H1 (cell line): ENCODE data around the gene TTC27. TPM values are rescaled to one million over a fixed set of nuclear protein-coding genes. Genes with fewer than 3 reads are reported as not detected.

Experiments used
- CTCF ChIA-PET: fragments of 300-600 bp; sonication (Branson Sonifier 250); formaldehyde crosslinking; loops from one replicate; lab custom pipeline; 2021; ENCODE audit not compliant: partially characterized antibody; lab: Charles Lee
- POLR2A ChIA-PET: fragments of 300-600 bp; sonication (Branson Sonifier 250); formaldehyde crosslinking; loops from one replicate; lab custom pipeline; 2021; ENCODE audit warnings: inconsistent platforms; ENCODE audit not compliant: partially characterized antibody; lab: Charles Lee
- DNase-seq, 2 experiments: peaks; one replicate each; pipeline versions ENCODE4 v3.0.0 to v3.0.0-alpha.2; 2010 to 2022; ENCODE audit warnings: low spot score in 2 of 2, low read depth in 1 of 2, mixed read lengths in 1 of 2
- FAIRE-seq: peaks from 2 replicates; lab custom pipeline; 2011; peaks lifted over from hg19 to GRCh38; lab: Jason Lieb, UNC
- H2AFZ ChIP-seq: 2 replicates; pipeline ENCODE4 v1.8.1; 2012; ENCODE audit warnings: low read length, inconsistent platforms
- H2AK5ac ChIP-seq: 2 replicates; pipeline ENCODE4 v1.6.1; 2013; ENCODE audit warnings: low read depth, low read length
- H2BK120ac ChIP-seq: replicated peaks from 2 replicates; pipeline ENCODE3; 2013; ENCODE audit warnings: low read depth, low read length, inconsistent platforms
- H2BK12ac ChIP-seq: 2 replicates; pipeline ENCODE4 v1.6.1; 2013; ENCODE audit warnings: low read depth, low read length
- H2BK15ac ChIP-seq: 2 replicates; pipeline ENCODE4 v1.6.1; 2013; ENCODE audit warnings: low read length
- H2BK20ac ChIP-seq: 2 replicates; pipeline ENCODE4 v1.6.1; 2013; ENCODE audit warnings: low read length
- H2BK5ac ChIP-seq: 2 replicates; pipeline ENCODE4 v1.6.1; 2013; ENCODE audit warnings: low read depth, low read length
- H3K14ac ChIP-seq: 2 replicates; pipeline ENCODE4 v1.6.1; 2013; ENCODE audit warnings: inconsistent platforms; ENCODE audit not compliant: insufficient read length
- H3K18ac ChIP-seq: 2 replicates; pipeline ENCODE4 v1.6.1; 2013; ENCODE audit warnings: low read length; ENCODE audit errors: extremely low read depth
- H3K23ac ChIP-seq: 2 replicates; pipeline ENCODE4 v1.6.1; 2013; ENCODE audit warnings: inconsistent platforms; ENCODE audit not compliant: insufficient read length
- H3K23me2 ChIP-seq: 2 replicates; pipeline ENCODE4 v1.6.1; 2013; ENCODE audit warnings: low read depth, low read length
- H3K27ac ChIP-seq: 2 replicates; pipeline ENCODE4 v1.6.1; 2011; ENCODE audit warnings: low read depth, low read length, inconsistent platforms
- H3K27me3 ChIP-seq, 4 experiments: replicated peaks in 1 of 4; 1 replicate in 1 of 4; 2 replicates in 3 of 4; pipeline versions ENCODE4 v1.6.1 to v1.8.1; 2011 to 2013; ENCODE audit warnings: low read length in 3 of 4, mild to moderate bottlenecking in 3 of 4, inconsistent platforms in 2 of 4, mixed read lengths in 2 of 4, moderate library complexity in 1 of 4; ENCODE audit not compliant: control insufficient read depth in 3 of 4, insufficient read depth in 3 of 4; ENCODE audit errors: extremely low read depth in 1 of 4
- H3K36me3 ChIP-seq, 4 experiments: 2 replicates each; pipeline versions ENCODE4 v1.6.1 to v1.8.1; 2011 to 2013; ENCODE audit warnings: mild to moderate bottlenecking in 4 of 4, low read length in 3 of 4, moderate library complexity in 2 of 4, control low read depth in 1 of 4, inconsistent platforms in 1 of 4; ENCODE audit not compliant: insufficient read depth in 4 of 4, control insufficient read depth in 2 of 4
- H3K4ac ChIP-seq: replicated peaks from 2 replicates; pipeline ENCODE3; 2013; ENCODE audit warnings: low read length, low read depth, mixed read lengths, inconsistent platforms; ENCODE audit not compliant: insufficient read length
- H3K4me1 ChIP-seq, 4 experiments: replicated peaks in 1 of 4; 1 replicate in 1 of 4; 2 replicates in 3 of 4; pipeline versions ENCODE4 v1.6.1 to v1.8.1; 2011 to 2013; ENCODE audit warnings: low read length in 3 of 4, inconsistent platforms in 2 of 4, mixed read lengths in 1 of 4; ENCODE audit not compliant: insufficient read depth in 4 of 4, control insufficient read depth in 3 of 4
- H3K4me2 ChIP-seq, 2 experiments: 2 replicates each; pipeline versions ENCODE4 v1.6.1 to v1.8.1; 2011 to 2013; ENCODE audit warnings: low read depth in 2 of 2, low read length in 2 of 2, control low read depth in 1 of 2, inconsistent platforms in 1 of 2, mild to moderate bottlenecking in 1 of 2; ENCODE audit not compliant: insufficient read depth in 1 of 2
- H3K4me3 ChIP-seq, 4 experiments: fragments of 200-600, 300-600 bp in 1 of 4; sonication (generic), shearing (Covaris generic), sonication (Bioruptor Twin) in 1 of 4; 2 replicates each; pipeline versions ENCODE4 v1.5.1 to v1.8.1; 2011 to 2016; ENCODE audit warnings: low read length in 4 of 4, low read depth in 3 of 4, control low read depth in 2 of 4, inconsistent platforms in 2 of 4, mild to moderate bottlenecking in 2 of 4, mixed read lengths in 1 of 4, moderate library complexity in 1 of 4; ENCODE audit not compliant: insufficient read depth in 2 of 4; ENCODE audit errors: extremely low read depth in 1 of 4
- H3K56ac ChIP-seq: replicated peaks from 2 replicates; pipeline ENCODE3; 2013; ENCODE audit warnings: low read depth, mild to moderate bottlenecking, mixed read lengths, low read length, inconsistent platforms; ENCODE audit not compliant: insufficient read length
- H3K79me1 ChIP-seq: 2 replicates; pipeline ENCODE4 v1.6.1; 2013; ENCODE audit warnings: low read depth, low read length, control low read depth
- H3K79me2 ChIP-seq, 2 experiments: 2 replicates each; pipeline versions ENCODE4 v1.6.1 to v1.8.1; 2012 to 2013; ENCODE audit warnings: low read length in 2 of 2, mild to moderate bottlenecking in 2 of 2, inconsistent platforms in 1 of 2; ENCODE audit not compliant: insufficient read depth in 2 of 2, control insufficient read depth in 1 of 2
- H3K9ac ChIP-seq, 4 experiments: replicated peaks in 1 of 4; 1 replicate in 1 of 4; 2 replicates in 3 of 4; pipeline versions ENCODE4 v1.6.1 to v1.8.1; 2011 to 2013; ENCODE audit warnings: low read depth in 3 of 4, low read length in 3 of 4, control low read depth in 2 of 4, mild to moderate bottlenecking in 2 of 4, moderate library complexity in 2 of 4, inconsistent platforms in 1 of 4; ENCODE audit errors: extremely low read depth in 1 of 4
- H3K9me3 ChIP-seq, 2 experiments: 2 replicates each; pipeline versions ENCODE4 v1.6.1 to v1.8.1; 2012 to 2013; ENCODE audit warnings: mild to moderate bottlenecking in 2 of 2, moderate library complexity in 2 of 2, control low read depth in 1 of 2, inconsistent platforms in 1 of 2, low read depth in 1 of 2, low read length in 1 of 2, mixed read lengths in 1 of 2; ENCODE audit not compliant: insufficient read depth in 2 of 2
- H4K20me1 ChIP-seq, 2 experiments: replicated peaks in 1 of 2; 2 replicates each; pipeline versions ENCODE3 to v1.8.1; 2011 to 2013; ENCODE audit warnings: inconsistent platforms in 2 of 2, low read length in 2 of 2, mild to moderate bottlenecking in 1 of 2; ENCODE audit not compliant: insufficient read depth in 2 of 2, control insufficient read depth in 1 of 2
- H4K5ac ChIP-seq: 2 replicates; pipeline ENCODE4 v1.6.1; 2013; ENCODE audit warnings: low read length, low read depth, mixed read lengths, inconsistent platforms; ENCODE audit not compliant: insufficient read length
- H4K8ac ChIP-seq: 2 replicates; pipeline ENCODE4 v1.8.0; 2013; ENCODE audit warnings: mild to moderate bottlenecking, moderate library complexity, low read length, inconsistent platforms; ENCODE audit not compliant: insufficient read depth; ENCODE audit errors: extremely low read depth
- H4K91ac ChIP-seq: replicated peaks from 2 replicates; pipeline ENCODE3; 2013; ENCODE audit warnings: low read length, mixed read lengths, inconsistent platforms; ENCODE audit not compliant: insufficient read length
- ASH2L ChIP-seq: fragments of 200-600, 300-600 bp; sonication (generic); IDR thresholded peaks from one replicate; pipeline ENCODE4 v1.7.1; 2017; ENCODE audit warnings: low read length
- ATF2 ChIP-seq: IDR thresholded peaks from 2 replicates; pipeline ENCODE4 v1.6.1; 2012; ENCODE audit warnings: low read length, inconsistent platforms
- CBX5 ChIP-seq: fragments of 300-800, 300-1000 bp; sonication (generic); IDR thresholded peaks from 2 replicates; pipeline ENCODE4 v1.7.1; 2016; ENCODE audit warnings: antibody characterized with exemption, low read length, low read depth
- CEBPB ChIP-seq: IDR thresholded peaks from 2 replicates; pipeline ENCODE4 v1.6.1; 2012; ENCODE audit warnings: low read depth, low read length
- GTF2F1 ChIP-seq: IDR thresholded peaks from 2 replicates; pipeline ENCODE4 v1.6.1; 2012; ENCODE audit warnings: low read depth, low read length, improper control_type of control experiment, borderline replicate concordance
- KDM1A ChIP-seq: fragments of 200-600, 300-600 bp; sonication (generic); IDR thresholded peaks from 2 replicates; pipeline ENCODE4 v1.7.1; 2016; ENCODE audit warnings: mild to moderate bottlenecking, low read length, borderline replicate concordance
- RAD21 ChIP-seq, 2 experiments: IDR thresholded peaks in 1 of 2; conservative IDR thresholded peaks in 1 of 2; 2 replicates each; pipeline ENCODE4 v1.6.1; 2011; ENCODE audit warnings: low read depth in 2 of 2, low read length in 2 of 2, improper control_type of control experiment in 1 of 2, inconsistent platforms in 1 of 2, mild to moderate bottlenecking in 1 of 2, moderate library complexity in 1 of 2
- RFX5 ChIP-seq: IDR thresholded peaks from 2 replicates; pipeline ENCODE4 v1.6.1; 2011; ENCODE audit warnings: low read depth, low read length, improper control_type of control experiment, borderline replicate concordance
- SP2 ChIP-seq: IDR thresholded peaks from 2 replicates; pipeline ENCODE4 v1.6.1; 2012; ENCODE audit warnings: mild to moderate bottlenecking, low read length, inconsistent platforms
- SRF ChIP-seq: IDR thresholded peaks from 2 replicates; pipeline ENCODE4 v1.6.1; 2011; ENCODE audit warnings: mild to moderate bottlenecking, low read depth, low read length, moderate library complexity
- TAF7 ChIP-seq: optimal IDR thresholded peaks from 2 replicates; pipeline ENCODE3; 2011; ENCODE audit warnings: low read depth, mild to moderate bottlenecking, inconsistent platforms, low read length, moderate library complexity, borderline replicate concordance
- TCF12 ChIP-seq: IDR thresholded peaks from 2 replicates; pipeline ENCODE4 v1.6.1; 2011; ENCODE audit warnings: low read depth, mild to moderate bottlenecking, low read length
- ZNF274 ChIP-seq: IDR thresholded peaks from 2 replicates; pipeline ENCODE4 v1.7.0; 2012; ENCODE audit warnings: low read length, borderline replicate concordance; ENCODE audit errors: extremely low read depth
- WGBS, 2 experiments: shearing (Covaris generic) in 1 of 2; methylation state at CpG; one replicate each; pipeline versions ENCODE4 v1.1.6 to v1.1.7; 2013 to 2015; ENCODE audit warnings: low lambda C conversion rate in 2 of 2, mixed read lengths in 2 of 2, inconsistent platforms in 1 of 2, low coverage in 1 of 2, missing lambda C conversion rate in 1 of 2; ENCODE audit not compliant: insufficient replicate concordance in 2 of 2, insufficient coverage in 1 of 2, insufficient read length in 1 of 2; ENCODE audit errors: extremely low coverage in 1 of 2, missing lambda C conversion rate in 1 of 2; 5-methylcytosine and 5-hydroxymethylcytosine counted together
- polyA plus RNA-seq, 7 experiments: library from polyadenylated mRNA; depleted of rRNA in 3 of 7; stranded (reverse) in 5 of 7; unstranded in 2 of 7; fragments of >200 nt in 5 of 7; fragments of 200-250 nt in 2 of 7; gene quantifications; 1 replicate in 5 of 7; 2 replicates in 1 of 7; 4 replicates in 1 of 7; pipeline versions ENCODE4 v1.2.1 to v1.2.3, GENCODE V29; 2011 to 2013; ENCODE audit warnings: missing spikeins in 2 of 7, mixed read lengths in 2 of 7
- total RNA-seq: library from RNA; stranded (reverse); fragmentation: NEBNext Ultra II Directional; extraction: Animal tissue kit (Norgen Biotek cat#: 25700); gene quantifications from 2 replicates; pipeline ENCODE4 v1.2.1, GENCODE V29; 2021

TTC27 gene
- total and polyA plus RNA-seq, 2 of the 8 experiments (the other 6 are each of a cell fraction or from before 2014, with no cell fraction given) = 13.8 to 29.1 TPM

- FAIRE-seq (no peak), DNase-seq (no peak)
- Histone ChIP-seq H2BK20ac (no peak overlapping the region), H3K4ac (no peak overlapping the region), H3K56ac (no peak overlapping the region), H4K8ac (no peak overlapping the region), H3K4me2 (no peak overlapping the region), H4K20me1 (no peaks in the 10 kb centered on the region), H3K27me3 (no peaks in the 10 kb centered on the region), H4K5ac (no peak overlapping the region), H3K36me3 (peaks cover 0 to 6% (median 0%) of the 10 kb centered on the region in 4 experiments; a peak in 2 of 8 replicates), H2BK120ac (no peak overlapping the region), H3K79me1 (no peaks in the 10 kb centered on the region), H2AK5ac (no peak overlapping the region), H3K79me2 (no peaks in the 10 kb centered on the region; a peak in 1 of 4 replicates), H3K14ac (no peak overlapping the region), H3K4me1 (no peaks in the 10 kb centered on the region), H3K9ac (no peak overlapping the region), H3K23ac (no peak overlapping the region), H2BK5ac (no peak overlapping the region), H3K23me2 (no peaks in the 10 kb centered on the region), H3K27ac (no peak overlapping the region), H4K91ac (no peak overlapping the region), H3K18ac (no peak overlapping the region), H2BK15ac (no peak overlapping the region), H3K9me3 (no peaks in the 10 kb centered on the region), H2AFZ (no peak overlapping the region), H2BK12ac (no peak overlapping the region), H3K4me3 (no peak overlapping the region)
- WGBS, 2 experiments = 91% methylated on average over 8 of the region's 8 CpGs; no CpG with 5 or more reads in 1 of the 2 experiments
- CTCF ChIA-PET = interaction anchor here (0.8 kb wide), 1 partner anchor 9 kb away, joined by 3 read pairs; no protein-coding TSS in a partner anchor
- POLR2A ChIA-PET = no interaction called here
- TF ChIP-seq CEBPB (no peak), SRF (no peak), TAF7 (no peak), ASH2L (no peak), TCF12 (no peak), RFX5 (no peak), KDM1A (no peak), GTF2F1 (no peak), CBX5 (no peak), SP2 (no peak), ATF2 (no peak), RAD21 (IDR thresholded peaks at IDR 0.05 in 1 of 2, conservative IDR thresholded peaks at IDR 0.05 in 1 of 2; ENCODE audit: low read depth in 2 of 2, low read length in 2 of 2) (no peak), ZNF274 (no peak)
Measured at GRCh38 chr2:32663864-32664263, 36.0 kb downstream of the TTC27 start.
